ENCODE results near the gene ST6GAL1. TPM values are rescaled to one million over a fixed set of nuclear protein-coding genes. Genes with fewer than 3 reads are reported as not detected.

The ST6GAL1 gene
- total and polyA plus RNA-seq, 2 of the 13 experiments (the other 11 are each of a cell fraction or from before 2014, with no cell fraction given) = 79.9 to 164 TPM

DNA sequence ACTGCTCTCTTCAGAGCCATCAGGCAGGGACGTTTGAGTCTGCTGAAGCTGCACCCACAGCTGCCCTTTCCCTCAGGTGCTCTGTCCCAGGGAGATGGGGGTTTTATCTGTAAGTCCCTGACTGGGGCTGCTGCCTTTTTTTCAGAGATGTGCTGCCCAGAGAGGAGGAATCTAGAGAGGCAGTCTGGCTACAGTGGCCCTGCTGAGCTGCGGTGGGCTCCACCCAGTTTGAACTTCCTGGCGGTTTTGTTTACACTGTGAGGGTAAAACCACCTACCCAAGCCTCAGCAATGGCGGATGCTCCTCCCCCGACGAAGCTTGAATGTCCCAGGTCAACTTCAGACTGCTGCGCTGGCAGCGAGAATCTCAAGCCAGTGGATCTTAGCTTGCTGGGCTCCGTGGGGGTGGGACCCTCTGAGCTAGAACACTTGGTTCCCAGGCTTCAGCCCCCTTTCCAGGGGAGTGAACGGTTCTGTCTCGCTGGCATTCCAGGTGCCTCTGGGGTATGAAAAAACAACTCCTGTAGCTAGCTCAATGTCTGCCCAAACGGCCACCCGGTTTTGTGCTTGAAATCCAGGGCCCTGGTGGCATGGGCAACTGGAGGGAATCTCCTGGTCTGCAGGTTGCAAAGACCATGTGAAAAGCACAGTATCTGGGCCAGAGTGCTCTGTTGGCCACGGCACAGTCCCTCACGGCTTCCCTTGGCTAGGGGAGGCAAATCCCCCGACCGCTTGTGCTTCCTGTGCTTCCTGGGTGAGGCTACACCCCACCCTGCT lies 21.1 kb upstream of the ST6GAL1 start (continued):
- TF ChIP-seq ZNF160 (CRISPR knock-in tag; IDR thresholded peaks at IDR 0.05) = no peak
- TF ChIP-seq FOXP4 (CRISPR knock-in tag; IDR thresholded peaks at IDR 0.05) = 0 out of 2 replicates have a peak, but pooled peaks have one; percentile 10
- TF ChIP-seq ZNF569 (CRISPR knock-in tag; IDR thresholded peaks at IDR 0.05; ENCODE audit: borderline replicate concordance) = no peak
- TF ChIP-seq, protein P1, sequence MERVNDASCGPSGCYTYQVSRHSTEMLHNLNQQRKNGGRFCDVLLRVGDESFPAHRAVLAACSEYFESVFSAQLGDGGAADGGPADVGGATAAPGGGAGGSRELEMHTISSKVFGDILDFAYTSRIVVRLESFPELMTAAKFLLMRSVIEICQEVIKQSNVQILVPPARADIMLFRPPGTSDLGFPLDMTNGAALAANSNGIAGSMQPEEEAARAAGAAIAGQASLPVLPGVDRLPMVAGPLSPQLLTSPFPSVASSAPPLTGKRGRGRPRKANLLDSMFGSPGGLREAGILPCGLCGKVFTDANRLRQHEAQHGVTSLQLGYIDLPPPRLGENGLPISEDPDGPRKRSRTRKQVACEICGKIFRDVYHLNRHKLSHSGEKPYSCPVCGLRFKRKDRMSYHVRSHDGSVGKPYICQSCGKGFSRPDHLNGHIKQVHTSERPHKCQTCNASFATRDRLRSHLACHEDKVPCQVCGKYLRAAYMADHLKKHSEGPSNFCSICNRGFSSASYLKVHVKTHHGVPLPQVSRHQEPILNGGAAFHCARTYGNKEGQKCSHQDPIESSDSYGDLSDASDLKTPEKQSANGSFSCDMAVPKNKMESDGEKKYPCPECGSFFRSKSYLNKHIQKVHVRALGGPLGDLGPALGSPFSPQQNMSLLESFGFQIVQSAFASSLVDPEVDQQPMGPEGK (CRISPR knock-in tag; IDR thresholded peaks at IDR 0.05) = 0 out of 2 replicates have a peak, but pooled peaks have one; percentile 42
- no peak for TF ChIP-seq ELF1 (CRISPR knock-in tag; IDR thresholded peaks at IDR 0.05)
- TF ChIP-seq EZH2 (conservative IDR thresholded peaks at IDR 0.05; ENCODE audit: low read depth, low read length) = no peak
- TF ChIP-seq, protein P2, sequence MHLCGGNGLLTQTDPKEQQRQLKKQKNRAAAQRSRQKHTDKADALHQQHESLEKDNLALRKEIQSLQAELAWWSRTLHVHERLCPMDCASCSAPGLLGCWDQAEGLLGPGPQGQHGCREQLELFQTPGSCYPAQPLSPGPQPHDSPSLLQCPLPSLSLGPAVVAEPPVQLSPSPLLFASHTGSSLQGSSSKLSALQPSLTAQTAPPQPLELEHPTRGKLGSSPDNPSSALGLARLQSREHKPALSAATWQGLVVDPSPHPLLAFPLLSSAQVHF (CRISPR knock-in tag; IDR thresholded peaks at IDR 0.05) = no peak
- no peak for TF ChIP-seq ZMAT3 (CRISPR knock-in tag; conservative IDR thresholded peaks at IDR 0.05)
- TF ChIP-seq ZNF572 (CRISPR knock-in tag; IDR thresholded peaks at IDR 0.05) = 0 out of 2 replicates have a peak, but pooled peaks have one; percentile 68
- TF ChIP-seq HNF1B (CRISPR knock-in tag; IDR thresholded peaks at IDR 0.05) = 0 out of 2 replicates have a peak, but pooled peaks have one; percentile 18
- TF ChIP-seq GTF3A (CRISPR knock-in tag; conservative IDR thresholded peaks at IDR 0.05) = no peak
- TF ChIP-seq THAP11 (CRISPR knock-in tag; IDR thresholded peaks at IDR 0.05) = no peak
- no peak for TF ChIP-seq ZNF441 (CRISPR knock-in tag; IDR thresholded peaks at IDR 0.05; ENCODE audit: borderline replicate concordance)
- no peak for TF ChIP-seq KLF16 (CRISPR knock-in tag; IDR thresholded peaks at IDR 0.05)
- TF ChIP-seq RCOR2 (CRISPR knock-in tag; IDR thresholded peaks at IDR 0.05) = no peak
- TF ChIP-seq TRIM22 (IDR thresholded peaks at IDR 0.05) = no peak
- TF ChIP-seq, protein P3, sequence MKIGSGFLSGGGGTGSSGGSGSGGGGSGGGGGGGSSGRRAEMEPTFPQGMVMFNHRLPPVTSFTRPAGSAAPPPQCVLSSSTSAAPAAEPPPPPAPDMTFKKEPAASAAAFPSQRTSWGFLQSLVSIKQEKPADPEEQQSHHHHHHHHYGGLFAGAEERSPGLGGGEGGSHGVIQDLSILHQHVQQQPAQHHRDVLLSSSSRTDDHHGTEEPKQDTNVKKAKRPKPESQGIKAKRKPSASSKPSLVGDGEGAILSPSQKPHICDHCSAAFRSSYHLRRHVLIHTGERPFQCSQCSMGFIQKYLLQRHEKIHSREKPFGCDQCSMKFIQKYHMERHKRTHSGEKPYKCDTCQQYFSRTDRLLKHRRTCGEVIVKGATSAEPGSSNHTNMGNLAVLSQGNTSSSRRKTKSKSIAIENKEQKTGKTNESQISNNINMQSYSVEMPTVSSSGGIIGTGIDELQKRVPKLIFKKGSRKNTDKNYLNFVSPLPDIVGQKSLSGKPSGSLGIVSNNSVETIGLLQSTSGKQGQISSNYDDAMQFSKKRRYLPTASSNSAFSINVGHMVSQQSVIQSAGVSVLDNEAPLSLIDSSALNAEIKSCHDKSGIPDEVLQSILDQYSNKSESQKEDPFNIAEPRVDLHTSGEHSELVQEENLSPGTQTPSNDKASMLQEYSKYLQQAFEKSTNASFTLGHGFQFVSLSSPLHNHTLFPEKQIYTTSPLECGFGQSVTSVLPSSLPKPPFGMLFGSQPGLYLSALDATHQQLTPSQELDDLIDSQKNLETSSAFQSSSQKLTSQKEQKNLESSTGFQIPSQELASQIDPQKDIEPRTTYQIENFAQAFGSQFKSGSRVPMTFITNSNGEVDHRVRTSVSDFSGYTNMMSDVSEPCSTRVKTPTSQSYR (CRISPR knock-in tag; IDR thresholded peaks at IDR 0.05; ENCODE audit: borderline replicate concordance) = 0 out of 2 replicates have a peak, but pooled peaks have one; percentile 12
- TF ChIP-seq BCL6 (CRISPR knock-in tag; IDR thresholded peaks at IDR 0.05) = peak; percentile 35; the same call in 1 of the 2 replicates

Data from HepG2 (cell line).